T-cell (primary cell): ENCODE data around the gene VDAC1. TPM values are rescaled to one million over a fixed set of nuclear protein-coding genes. Genes with fewer than 3 reads are reported as not detected.

Source experiments
- ATAC-seq, 4 experiments: fragments of 200-7000 bp in 3 of 4; fragments of 150-1000 bp in 1 of 4; cut with Tn5 transposase; replicated peaks in 1 of 4; 1 replicate in 3 of 4; 2 replicates in 1 of 4; pipeline ENCODE4 v1.10.0; 2021; ENCODE audit warnings: moderate library complexity in 3 of 4, mild to moderate bottlenecking in 2 of 4, moderate number of reproducible peaks in 1 of 4
- CTCF ChIA-PET, 2 donors: fragments of 300-600 bp; sonication (Branson Sonifier 250); formaldehyde crosslinking; loops; one replicate each; lab custom pipeline; 2022; ENCODE audit warnings: antibody characterized with exemption in 2 of 2; lab: Charles Lee
- POLR2A ChIA-PET, 2 donors: fragments of 300-600 bp; sonication (Branson Sonifier 250); formaldehyde crosslinking; loops; one replicate each; lab custom pipeline; 2022; ENCODE audit warnings: antibody characterized with exemption in 2 of 2; lab: Charles Lee
- DNase-seq, 35 experiments: peaks; one replicate each; pipeline versions ENCODE4 v3.0.0 to v3.0.0-alpha.2; 2013 to 2023
- H3K27ac ChIP-seq: one replicate; pipeline ENCODE4 v1.5.1; 2013; ENCODE audit warnings: low read length
- H3K27me3 ChIP-seq, 2 experiments: replicated peaks in 1 of 2; 1 replicate in 1 of 2; 2 replicates in 1 of 2; pipeline versions ENCODE4 v1.6.1 to v1.7.0; 2013; ENCODE audit warnings: low read length in 1 of 2, mixed read lengths in 1 of 2; ENCODE audit not compliant: control insufficient read depth in 2 of 2, insufficient read depth in 2 of 2; ENCODE audit errors: extremely low read depth in 1 of 2
- H3K36me3 ChIP-seq, 2 donors: 1 replicate in 1 of 2; 2 replicates in 1 of 2; pipeline versions ENCODE4 v1.6.1 to v1.7.0; 2013; ENCODE audit warnings: low read length in 1 of 2; ENCODE audit not compliant: control insufficient read depth in 2 of 2, insufficient read depth in 1 of 2; ENCODE audit errors: extremely low read depth in 1 of 2
- H3K4me1 ChIP-seq, 2 experiments: 1 replicate in 1 of 2; 2 replicates in 1 of 2; pipeline versions ENCODE4 v1.6.1 to v1.7.0; 2013; ENCODE audit warnings: low read length in 2 of 2, mixed read lengths in 1 of 2; ENCODE audit not compliant: insufficient read depth in 2 of 2, control insufficient read depth in 1 of 2; ENCODE audit errors: extremely low read depth in 1 of 2
- H3K4me3 ChIP-seq, 2 donors: 1 replicate in 1 of 2; 2 replicates in 1 of 2; pipeline versions ENCODE4 v1.5.1 to v1.7.0; 2013; ENCODE audit warnings: mild to moderate bottlenecking in 2 of 2, low read length in 1 of 2, moderate library complexity in 1 of 2; ENCODE audit not compliant: control insufficient read depth in 1 of 2; ENCODE audit errors: extremely low read depth in 1 of 2
- H3K9me3 ChIP-seq: 2 replicates; pipeline ENCODE4 v1.7.0; 2013
- H3K27ac Mint-ChIP-seq, 2 donors: one replicate each; pipeline ENCODE4 v1.8.0; 2020 to 2021; ENCODE audit warnings: mild to moderate bottlenecking in 2 of 2, mixed read lengths in 2 of 2
- H3K27me3 Mint-ChIP-seq, 2 donors: one replicate each; pipeline ENCODE4 v1.8.0; 2021 to 2022; ENCODE audit warnings: mixed read lengths in 2 of 2
- H3K36me3 Mint-ChIP-seq: one replicate; pipeline ENCODE4 v1.8.0; 2021; ENCODE audit warnings: mixed read lengths
- H3K4me1 Mint-ChIP-seq, 3 donors: one replicate each; pipeline ENCODE4 v1.8.0; 2020 to 2022; ENCODE audit warnings: mixed read lengths in 3 of 3, mild to moderate bottlenecking in 1 of 3
- H3K4me3 Mint-ChIP-seq, 3 donors: one replicate each; pipeline ENCODE4 v1.8.0; 2020 to 2022; ENCODE audit warnings: mild to moderate bottlenecking in 3 of 3, mixed read lengths in 3 of 3, moderate library complexity in 3 of 3
- H3K9me3 Mint-ChIP-seq, 3 donors: one replicate each; pipeline ENCODE4 v1.8.0; 2020 to 2022; ENCODE audit warnings: mixed read lengths in 3 of 3
- WGBS: methylation state at CpG from one replicate; pipeline ENCODE4 v1.1.5; 2013; ENCODE audit warnings: missing lambda C conversion rate; ENCODE audit not compliant: insufficient coverage; 5-methylcytosine and 5-hydroxymethylcytosine counted together
- total RNA-seq, 35 experiments: library from RNA in 6 of 35; stranded (reverse) in 6 of 35; fragments of 120-200 nt in 1 of 35; gene quantifications; one replicate each; pipeline versions ENCODE4 v1.2.1 to v1.2.4 and lab custom pipeline; 2013 to 2026

The VDAC1 gene
- total RNA-seq, 5 donors from 2014 or later (not counting 1 experiment from before 2014, with no cell fraction given) = 45.8 to 58.7 (median 54.6) TPM

DNA sequence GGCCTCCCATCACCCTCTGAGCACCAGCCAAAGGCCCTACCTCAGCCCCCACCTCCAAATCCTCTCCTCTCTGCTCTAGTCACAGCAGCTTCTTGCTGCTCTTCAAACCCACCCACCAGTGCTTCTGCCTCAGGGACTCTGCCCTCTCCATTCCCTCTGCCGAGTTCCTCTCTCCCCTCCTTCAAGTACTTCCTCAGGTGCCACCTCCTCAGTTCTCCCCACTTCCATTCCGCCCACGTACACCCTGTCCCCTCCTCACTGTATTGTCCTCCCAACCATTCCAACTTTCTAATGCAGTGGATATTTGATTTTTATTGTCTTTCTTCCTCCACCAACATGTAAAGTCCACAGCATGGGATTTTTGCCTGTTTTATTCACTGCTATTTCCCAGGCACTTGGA is 79.5 kb downstream of the VDAC1 start:
- peaks cover 0 to 21% of the 10 kb centered on the region in 2 experiments for H3K27me3 ChIP-seq
- H3K4me1 Mint-ChIP-seq = peaks cover 9 to 13% (median 11%) of the 10 kb centered on the region in 3 donors
- no peak overlapping the region for H3K27ac Mint-ChIP-seq
- ATAC-seq (no peak), DNase-seq (no peak)
- H3K36me3 ChIP-seq = no peaks in the 10 kb centered on the region
- H3K4me1 ChIP-seq = peaks cover 0 to 11% of the 10 kb centered on the region in 2 experiments
- no peak overlapping the region for H3K4me3 Mint-ChIP-seq
- ChIA-PET POLR2A (interaction anchor here in 1 of 2 donors (0.7 kb wide), 1 partner anchor 686 kb away, joined by 5 read pairs; no protein-coding TSS in a partner anchor), CTCF (no interaction called here)
- WGBS = 75% methylated on average over 1 of the region's 3 CpGs
- H3K9me3 ChIP-seq = no peaks in the 10 kb centered on the region
- no peaks in the 10 kb centered on the region for H3K36me3 Mint-ChIP-seq
- H3K9me3 Mint-ChIP-seq = no peaks in the 10 kb centered on the region
- no peak overlapping the region for H3K4me3 ChIP-seq
- peaks cover 0 to 5% of the 10 kb centered on the region in 2 donors for H3K27me3 Mint-ChIP-seq
- no peak overlapping the region for H3K27ac ChIP-seq

DNA sequence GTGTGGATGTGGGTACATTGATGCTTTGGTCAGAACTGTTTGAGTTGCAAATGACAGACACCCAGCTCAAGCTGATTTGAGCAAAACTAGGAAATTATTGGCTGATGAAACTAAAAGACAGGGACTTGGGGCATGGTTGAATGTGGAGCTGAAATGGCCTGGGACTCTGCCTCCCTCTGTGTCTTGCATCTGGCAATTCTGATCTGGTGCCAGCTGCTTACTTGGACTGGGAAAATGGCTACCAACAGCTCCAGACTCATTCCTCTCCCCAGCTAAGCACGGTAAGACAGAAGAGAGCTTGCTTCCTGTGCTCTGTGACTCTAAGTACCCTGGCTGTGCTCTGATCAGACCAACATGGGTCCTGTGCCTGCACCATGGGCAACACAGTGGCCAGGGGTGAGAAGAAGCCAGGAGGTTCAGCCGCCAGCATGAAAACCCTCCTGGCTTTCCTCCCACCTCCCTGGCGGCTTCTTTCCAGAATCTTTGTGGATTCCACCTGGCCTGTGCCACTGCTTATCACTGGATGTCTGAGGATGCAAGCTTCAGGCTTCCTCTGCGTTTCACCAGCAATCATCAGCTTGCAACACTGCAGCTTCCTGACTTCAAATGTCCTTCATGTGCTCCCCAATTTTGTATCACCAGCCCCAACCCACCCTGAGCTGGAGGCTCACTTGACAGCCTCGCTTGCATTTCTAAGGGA is 80.4 kb downstream of the VDAC1 start:
- H3K4me1 Mint-ChIP-seq = peaks cover 0 to 6% (median 4%) of the 10 kb centered on the region in 3 donors
- DNase-seq (no peak), ATAC-seq (no peak)
- H3K4me3 ChIP-seq = no peak overlapping the region
- H3K27ac ChIP-seq = no peak overlapping the region
- ChIA-PET POLR2A (no interaction called here), CTCF (no interaction called here)
- peaks cover 0 to 21% of the 10 kb centered on the region in 2 experiments for H3K27me3 ChIP-seq
- peaks cover 0 to 4% of the 10 kb centered on the region in 2 experiments for H3K4me1 ChIP-seq
- H3K36me3 Mint-ChIP-seq = no peaks in the 10 kb centered on the region
- H3K9me3 Mint-ChIP-seq = no peaks in the 10 kb centered on the region
- H3K4me3 Mint-ChIP-seq = no peak overlapping the region
- no peaks in the 10 kb centered on the region for H3K36me3 ChIP-seq
- peaks cover 0 to 7% of the 10 kb centered on the region in 2 donors for H3K27me3 Mint-ChIP-seq
- no peaks in the 10 kb centered on the region for H3K9me3 ChIP-seq
- 66% methylated on average over 5 of the region's 5 CpGs for WGBS
- no peak overlapping the region for H3K27ac Mint-ChIP-seq

DNA sequence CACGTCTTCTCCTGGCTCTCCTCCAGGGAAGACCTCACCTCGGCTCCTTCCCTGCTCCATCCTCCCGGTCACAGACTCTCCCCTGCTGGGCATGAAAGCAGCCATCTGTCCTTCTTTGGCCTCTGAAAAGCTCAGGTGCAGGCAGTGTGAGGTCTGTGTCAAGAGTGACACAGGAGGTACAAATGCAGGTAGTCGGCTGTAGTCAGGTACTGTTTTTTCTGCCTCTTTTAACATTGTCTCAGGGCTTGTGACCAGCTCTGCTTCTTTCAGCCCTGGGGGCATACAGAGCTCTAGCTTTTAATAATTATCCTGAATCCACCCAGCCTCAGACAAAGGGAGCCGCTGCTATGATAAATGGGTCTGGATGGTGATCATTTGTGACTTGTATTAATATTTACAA is 82.8 kb downstream of the VDAC1 start:
- no peak overlapping the region for H3K4me3 Mint-ChIP-seq
- no peak overlapping the region for H3K27ac ChIP-seq
- no peaks in the 10 kb centered on the region for H3K9me3 ChIP-seq
- H3K4me1 ChIP-seq = no peaks in the 10 kb centered on the region
- 90% methylated on average over 2 of the region's 5 CpGs for WGBS
- ChIA-PET CTCF (no interaction called here), POLR2A (interaction anchor here in 1 of 2 donors (0.5 kb wide), 1 partner anchor 1105 kb away, joined by 3 read pairs; no protein-coding TSS in a partner anchor)
- no peaks in the 10 kb centered on the region for H3K36me3 Mint-ChIP-seq
- H3K4me3 ChIP-seq = no peak overlapping the region
- H3K27me3 Mint-ChIP-seq = peaks cover 5 to 7% of the 10 kb centered on the region in 2 donors
- no peak for DNase-seq
- peaks cover 0 to 4% (median 0%) of the 10 kb centered on the region in 3 donors for H3K4me1 Mint-ChIP-seq
- H3K9me3 Mint-ChIP-seq = no peaks in the 10 kb centered on the region
- no peak overlapping the region for H3K27ac Mint-ChIP-seq
- peaks cover 0 to 26% of the 10 kb centered on the region in 2 experiments for H3K27me3 ChIP-seq
- H3K36me3 ChIP-seq = no peaks in the 10 kb centered on the region
- no peak for ATAC-seq

Other genes with a start within 250 kb of the VDAC1 start
- gene C5orf15, start 36.4 kb downstream of the VDAC1 start, total RNA-seq = 10 to 100 TPM; 12.6 to 14.7 (median 14.5) TPM
- gene TCF7, start 109.7 kb upstream of the VDAC1 start, total RNA-seq = 100 to 1,000 TPM; 503 to 749 (median 693) TPM
- 100 to 1,000 TPM; 178 to 314 (median 203) TPM for gene SKP1, start 172.0 kb upstream of the VDAC1 start, total RNA-seq
- 100 to 1,000 TPM in 3 of 5 donors, 10 to 100 TPM in 2; 87.1 to 168 (median 104) TPM for gene PPP2CA, start 221.1 kb upstream of the VDAC1 start, total RNA-seq